ENCODE data around the gene NRGN.
"Not testable (repeated sequence)": the region's sequence is repeated elsewhere in the genome, so short reads cannot be mapped to it uniquely, and the experiment has no call there.

Gene NRGN

DNA sequence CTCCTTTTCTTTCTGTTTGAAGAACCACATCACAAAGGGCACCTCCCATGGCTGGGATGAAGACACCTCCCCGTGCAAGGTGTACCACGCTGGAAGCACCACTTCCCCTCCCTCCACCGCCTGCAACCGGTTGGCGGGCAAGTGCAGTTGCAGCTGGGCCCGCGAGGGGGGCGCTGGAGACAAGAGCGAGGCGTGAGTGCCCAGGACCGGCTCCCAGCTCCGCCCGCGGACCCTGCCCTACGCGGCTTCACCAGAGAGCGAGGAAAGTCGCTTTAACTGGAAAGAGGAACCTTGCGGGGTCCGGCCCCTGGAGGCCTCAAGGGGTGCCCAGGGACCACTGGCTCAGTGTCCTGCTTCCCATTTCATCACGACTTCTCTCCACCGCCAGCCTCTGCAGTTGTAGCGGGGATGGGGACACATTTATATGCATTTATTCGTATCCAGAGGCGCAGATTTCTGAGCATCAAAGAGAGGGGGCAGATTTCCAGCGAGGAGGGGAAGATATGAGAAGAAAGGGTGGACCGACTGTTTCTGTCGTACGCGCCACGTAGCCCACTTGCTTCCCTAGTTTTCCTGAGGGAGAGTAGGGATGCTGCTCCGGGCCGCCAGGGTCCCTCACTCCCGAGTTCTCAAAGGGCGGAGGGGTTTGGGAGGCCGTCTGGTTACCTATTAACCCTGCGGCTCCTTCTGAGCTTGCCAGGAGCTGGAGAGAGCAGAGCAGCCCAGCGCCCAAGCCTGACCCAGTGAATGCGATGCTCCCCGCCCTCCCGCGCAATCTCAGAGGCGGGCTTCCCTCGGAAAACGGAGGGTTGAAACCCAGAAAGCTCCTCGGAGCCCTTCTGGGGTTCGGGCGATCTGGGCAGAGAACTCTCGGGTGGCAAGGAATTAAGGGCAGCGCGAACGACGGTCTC is 18.9 kb downstream of the NRGN start:
- peak; percentile 71 for DNase-seq

DNA sequence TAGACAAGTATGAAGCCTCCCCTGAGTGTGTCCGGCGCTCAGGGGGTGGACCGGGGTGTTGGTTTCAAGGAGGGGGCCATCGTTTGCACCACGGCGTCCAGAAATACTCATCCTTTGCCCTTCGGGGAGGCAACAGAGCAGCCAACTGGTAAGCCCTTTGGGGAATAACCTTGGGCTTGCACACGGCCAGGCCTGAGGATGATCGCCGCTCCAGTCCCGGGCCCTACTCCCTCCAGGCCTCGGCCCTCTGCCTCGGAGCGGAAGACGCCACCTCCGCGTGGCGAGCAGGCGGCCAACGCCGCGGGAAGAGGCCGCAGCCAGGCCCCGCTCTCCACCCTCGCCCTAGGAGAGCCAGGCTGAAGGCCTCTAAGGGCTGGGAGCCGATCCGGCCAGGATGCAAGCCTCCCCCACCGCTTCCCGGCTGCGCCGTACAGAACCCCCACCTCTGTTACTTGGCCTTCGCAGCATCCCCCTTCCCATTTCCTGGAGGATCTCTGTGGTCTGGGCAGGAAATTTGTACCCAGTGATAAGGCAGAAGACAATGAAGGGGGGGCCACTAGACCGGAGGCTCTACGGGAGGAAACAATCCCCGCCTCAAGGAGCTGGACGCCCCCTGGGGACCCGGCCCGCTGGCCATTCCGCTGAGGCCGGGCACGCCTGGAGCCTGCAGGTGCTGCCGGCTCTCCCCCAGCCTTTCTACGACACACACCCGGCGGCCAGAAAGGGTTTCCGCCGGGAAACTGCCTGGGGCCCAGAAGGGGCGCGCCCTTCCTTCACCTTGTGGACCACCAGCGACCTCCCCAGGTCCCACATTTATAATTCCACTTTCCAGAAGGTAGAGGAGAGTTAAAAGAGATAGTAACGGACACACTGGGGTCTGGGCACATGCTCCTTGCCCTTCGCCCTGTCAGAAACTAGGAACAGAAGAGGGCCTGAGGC is 19.8 kb downstream of the NRGN start:
- no peak for DNase-seq

DNA sequence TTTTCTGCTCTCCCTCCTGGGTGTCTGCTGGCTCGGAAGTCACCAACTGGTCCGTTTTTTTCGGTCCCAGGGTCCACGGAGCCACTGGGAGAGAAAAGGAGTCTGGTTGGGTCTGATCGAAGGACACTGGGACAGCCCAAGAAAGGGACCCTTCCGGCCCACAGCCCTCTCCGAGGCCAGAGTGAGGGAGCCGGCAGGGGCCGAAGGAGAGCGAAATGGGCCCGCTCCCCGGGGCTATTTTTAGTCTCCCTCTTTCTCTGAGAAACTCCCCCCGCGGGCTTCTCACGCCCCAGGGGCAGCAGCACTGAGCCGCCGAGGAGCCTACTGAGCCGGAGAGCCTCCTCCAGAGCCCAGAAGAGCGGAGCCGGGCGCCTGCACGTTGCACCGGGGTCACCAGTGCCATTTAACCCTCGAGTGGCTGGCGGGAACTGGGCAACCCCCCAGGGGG is 20.5 kb downstream of the NRGN start:
- peak; percentile 36 for DNase-seq

- no peak for DNase-seq
These were observed 21.1 kb downstream of the NRGN start for GRCh38 chr11:124760806-124761205.

DNA sequence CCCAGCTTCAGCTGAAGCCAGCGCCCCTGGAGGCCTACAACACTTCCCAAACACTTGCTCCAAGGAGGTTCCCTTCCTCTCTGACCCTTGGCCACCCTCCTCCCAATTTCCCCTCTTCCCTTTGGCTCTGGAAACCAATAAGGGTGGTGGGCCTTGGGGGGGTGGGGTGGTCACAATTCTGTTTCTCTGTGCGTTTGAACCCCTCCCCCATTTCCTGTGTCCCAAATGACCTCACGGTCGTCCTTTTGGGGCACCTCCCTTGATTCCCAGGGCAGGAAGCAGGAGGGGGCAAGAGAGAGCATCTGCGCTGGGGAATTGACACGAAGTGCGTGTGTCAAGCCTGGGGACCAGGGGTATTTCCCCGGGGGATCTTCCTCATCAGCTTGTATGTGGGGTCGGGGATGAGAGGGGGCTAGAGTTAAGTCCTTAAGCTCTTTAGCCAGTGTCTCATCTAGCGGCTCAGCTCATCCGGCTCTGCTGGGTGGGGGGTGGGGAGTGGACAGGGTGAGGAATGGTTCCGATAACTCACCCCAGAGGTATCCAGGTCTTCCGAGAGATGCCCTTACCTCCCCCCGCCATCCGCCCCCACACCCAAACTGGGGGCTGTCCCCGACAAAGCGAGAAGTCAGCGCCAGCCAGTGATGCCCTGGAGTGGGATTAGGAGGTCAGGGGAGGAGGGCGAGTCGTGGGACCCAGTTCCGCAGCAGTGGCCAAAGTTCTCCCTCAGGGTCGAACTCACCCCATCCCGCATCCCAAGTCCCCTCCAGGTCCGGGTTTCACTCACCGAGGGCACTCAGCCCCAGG is 21.8 kb downstream of the NRGN start:
- DNase-seq: no peak

DNA sequence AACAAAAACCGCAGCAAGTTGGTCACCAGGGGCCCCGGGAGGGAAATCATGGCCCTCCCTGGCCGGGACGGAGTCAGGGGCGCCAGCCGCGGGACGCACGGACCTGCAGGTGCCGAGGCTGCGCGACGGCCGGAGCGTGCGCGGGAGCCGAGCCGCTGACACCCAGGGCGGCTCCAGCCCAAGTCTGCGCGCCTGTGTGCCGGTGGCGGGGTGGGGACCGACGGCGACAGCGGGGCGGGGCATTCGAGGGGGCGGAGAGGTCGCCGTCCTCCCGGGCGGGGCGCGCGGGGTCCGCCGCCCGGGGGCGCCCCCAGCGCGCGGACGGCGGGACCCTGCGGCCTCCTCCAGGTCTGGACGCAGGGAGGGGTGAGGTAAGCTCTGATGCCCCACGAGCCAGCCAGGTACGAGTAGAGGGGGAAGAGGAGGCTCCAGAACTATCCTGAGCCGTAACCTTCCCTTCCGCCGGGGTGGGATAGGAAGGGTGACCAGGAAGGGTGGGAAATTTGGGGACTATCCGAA is 22.4 kb downstream of the NRGN start, which contains the start of gene ESAM:
Gene ESAM (minus strand): TSS at position 186 of the 519 bp plus-strand sequence. CDS start 136 bp downstream, at position 50.
- peak; percentile 33 for DNase-seq

- peak; percentile 44 for DNase-seq
These were observed 22.9 kb downstream of the NRGN start for GRCh38 chr11:124762624-124763155.

DNA sequence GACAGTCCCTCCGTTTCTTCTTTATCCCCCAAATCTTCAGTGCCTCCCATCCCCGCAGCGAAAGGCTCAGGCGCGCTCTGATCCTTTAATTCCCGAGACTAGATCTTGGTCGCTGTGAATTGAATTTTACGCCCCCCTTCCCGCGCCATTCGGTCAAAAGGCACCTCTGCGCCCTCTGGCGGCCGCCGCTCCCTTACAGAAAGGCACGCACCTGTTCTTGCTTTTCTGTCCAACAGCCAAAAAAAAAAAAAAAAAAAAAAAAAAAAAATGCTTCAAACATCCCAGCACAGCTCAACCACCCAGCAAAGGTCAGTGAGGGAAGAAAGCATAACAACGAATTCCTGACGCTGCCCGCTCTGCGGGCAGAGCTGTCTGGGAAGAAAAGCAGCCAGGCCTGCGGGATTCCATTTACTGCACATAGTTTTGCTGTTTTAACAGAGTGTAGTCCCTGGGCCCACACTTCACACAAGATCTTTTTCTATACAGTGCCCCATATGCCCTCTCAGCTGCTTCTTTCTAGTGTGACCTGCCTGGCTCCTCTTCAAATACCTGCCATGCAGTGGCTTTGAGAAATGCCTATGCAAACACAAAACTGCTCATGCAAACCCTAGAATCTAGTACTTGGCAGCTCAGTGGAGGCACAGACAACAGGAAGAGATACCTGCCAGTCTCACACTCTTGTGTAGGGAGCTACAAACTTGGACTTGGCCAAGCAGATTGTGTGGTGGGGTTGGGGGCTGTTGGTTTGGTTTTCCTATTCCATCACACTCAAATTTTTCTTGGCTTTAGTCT is 23.6 kb downstream of the NRGN start:
- peak; percentile 88 for DNase-seq

GRCh38 chr11:124766156-124766555 is 26.4 kb downstream of the NRGN start:
- DNase-seq: no peak

GRCh38 chr11:124768914-124769313 is 29.2 kb downstream of the NRGN start:
- DNase-seq: no peak

DNA sequence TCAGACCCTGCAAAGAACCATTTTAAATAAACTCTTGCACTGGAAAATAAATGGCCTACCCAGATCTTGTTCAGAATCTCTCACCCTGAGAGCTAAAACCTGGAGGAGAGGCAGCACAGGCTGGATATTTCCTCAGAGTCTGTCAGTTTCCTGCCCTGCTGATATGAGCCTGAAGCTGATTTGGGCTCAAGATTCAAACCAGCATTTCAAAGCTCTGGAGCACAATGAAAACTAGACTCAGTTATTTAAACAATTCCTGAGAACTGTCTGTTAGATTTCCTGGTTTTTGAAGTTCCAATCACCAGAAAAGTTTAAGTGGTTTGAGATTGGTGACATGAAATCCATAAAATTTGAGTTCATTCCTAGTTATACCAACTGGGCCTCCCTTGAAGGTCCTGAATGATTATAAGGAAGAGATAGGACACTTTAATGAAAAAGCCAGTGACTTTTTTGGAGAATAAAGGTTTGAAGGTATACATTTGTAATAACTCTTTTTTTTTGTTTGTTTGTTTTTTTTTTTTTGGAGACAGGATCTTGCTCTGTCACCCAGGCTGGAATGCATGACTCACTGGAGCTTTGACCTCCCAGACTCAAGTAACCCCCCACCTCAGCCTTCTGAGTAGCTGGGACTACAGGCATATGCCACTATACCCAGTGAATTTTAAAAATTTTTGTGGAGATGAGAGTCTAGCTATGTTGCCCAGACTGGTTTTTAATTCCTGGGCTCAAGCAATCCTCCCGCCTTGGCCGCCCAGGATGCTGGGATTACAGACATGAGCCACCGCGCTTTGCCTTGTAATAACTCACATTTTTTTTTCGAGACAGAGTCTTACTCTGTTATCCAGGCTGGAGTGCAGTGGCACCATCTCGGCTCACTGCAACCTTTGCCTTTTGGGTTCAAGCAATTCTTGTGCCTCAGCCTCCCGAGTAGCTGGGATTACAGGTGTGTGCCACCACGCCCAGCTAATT is 30.3 kb downstream of the NRGN start:
- DNase-seq: no peak

GRCh38 chr11:124770959-124771358 is 31.2 kb downstream of the NRGN start:
- DNase-seq: not testable (repeated sequence)

DNA sequence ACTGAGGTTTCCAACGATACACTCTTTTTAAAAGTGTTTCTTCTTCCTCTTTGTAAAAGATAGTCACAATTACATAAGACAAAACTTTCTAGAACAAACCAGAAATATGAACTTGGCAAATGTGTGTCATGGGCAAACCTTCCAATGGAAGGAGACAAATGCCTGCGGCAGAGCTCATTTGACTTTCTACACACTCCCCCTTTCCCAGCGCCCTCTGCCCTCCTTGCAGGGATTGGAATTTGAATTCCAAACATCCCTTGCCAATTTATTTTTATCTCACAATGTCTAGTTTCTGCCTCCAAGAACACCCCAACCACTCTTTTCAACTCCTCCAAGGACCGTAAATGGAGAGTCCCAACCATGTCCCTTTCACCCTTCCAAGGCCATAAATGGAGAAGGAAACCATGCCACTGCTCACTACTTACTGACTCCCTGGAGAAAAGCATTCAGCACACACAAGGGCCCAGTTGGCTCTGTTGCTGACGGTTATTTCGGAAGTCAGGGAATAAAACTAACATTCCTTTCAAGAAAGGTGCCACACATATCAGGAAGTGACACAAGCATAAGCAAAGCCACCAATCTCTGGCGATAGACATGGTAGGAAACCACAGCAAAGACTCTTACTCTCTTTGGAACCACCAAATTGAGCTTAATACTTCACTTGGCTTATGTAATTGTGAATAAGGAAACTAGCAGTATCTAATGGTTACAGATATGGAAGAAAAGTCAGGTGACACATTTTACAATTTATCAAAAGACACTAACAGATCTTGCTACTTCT is 37.3 kb downstream of the NRGN start:
- no peak for DNase-seq

DNA sequence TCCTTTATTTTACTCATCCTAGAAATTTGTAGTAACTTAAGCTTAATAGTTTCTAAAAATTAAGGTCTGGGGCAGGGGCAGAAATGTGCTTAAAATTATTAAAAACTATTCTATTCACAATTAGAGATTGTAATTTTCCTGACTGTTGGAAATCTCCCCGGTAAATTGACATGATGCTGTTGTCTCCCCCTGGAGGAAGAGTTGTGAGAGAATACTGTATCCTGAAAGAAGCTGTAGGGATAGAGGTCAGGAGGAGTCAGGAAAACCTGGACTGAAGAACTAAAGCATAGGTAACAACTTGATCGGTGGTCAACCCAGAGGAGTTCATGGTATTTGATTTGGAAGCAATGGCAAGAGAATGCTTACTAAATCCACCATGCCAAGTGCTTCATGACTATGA is 38.5 kb downstream of the NRGN start:
- DNase-seq: no peak

- no peak for DNase-seq
These were observed 39.8 kb downstream of the NRGN start for GRCh38 chr11:124779568-124779967.

DNA sequence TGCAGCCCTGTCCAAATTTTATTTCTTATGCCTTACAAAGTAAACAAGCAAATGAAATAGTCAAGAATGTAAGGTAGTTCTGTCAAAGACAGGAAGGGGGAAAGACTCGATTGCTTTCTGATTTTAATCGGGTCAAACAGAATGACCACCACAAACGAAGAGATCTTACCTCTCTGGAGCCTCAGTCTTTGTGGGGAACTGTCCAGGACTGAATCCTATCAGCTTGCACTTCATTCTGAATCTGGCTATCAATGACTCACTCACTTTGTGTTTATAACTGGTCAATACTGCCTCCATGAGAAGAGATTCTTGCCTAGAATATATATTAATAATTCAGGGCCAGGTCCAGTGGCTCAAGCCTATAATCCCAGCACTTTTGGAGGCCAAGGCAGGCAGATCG is 43.3 kb downstream of the NRGN start:
- no peak for DNase-seq

- DNase-seq: no peak
These were observed 44.3 kb downstream of the NRGN start for GRCh38 chr11:124784051-124784450.

DNA sequence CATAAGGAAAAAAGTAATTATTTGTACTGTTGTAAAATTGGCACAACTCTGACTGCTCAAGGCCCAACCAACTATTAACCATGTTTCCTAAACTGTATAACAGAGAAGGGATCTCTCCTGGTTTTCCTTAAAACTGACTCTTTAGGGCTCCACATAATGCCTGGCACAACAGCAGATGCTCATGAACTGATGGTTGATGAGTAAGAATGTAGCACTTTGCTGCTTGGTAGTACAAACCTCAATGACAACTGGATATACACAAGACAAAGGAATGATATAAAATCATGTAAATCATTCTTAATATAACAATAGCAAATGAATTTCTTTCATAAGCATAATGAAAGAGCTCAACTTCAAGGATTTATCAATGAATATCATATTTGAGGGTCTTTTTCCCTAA is 48.8 kb downstream of the NRGN start:
- no peak for DNase-seq

All from left hindlimb (tissue), 1 donor.